ENCODE data around the gene NAGLU. TPM values are rescaled to one million over a fixed set of nuclear protein-coding genes. Genes with fewer than 3 reads are reported as not detected.

Gene NAGLU
- total RNA-seq, 1 donor from 2014 or later = 39.1 TPM

DNA sequence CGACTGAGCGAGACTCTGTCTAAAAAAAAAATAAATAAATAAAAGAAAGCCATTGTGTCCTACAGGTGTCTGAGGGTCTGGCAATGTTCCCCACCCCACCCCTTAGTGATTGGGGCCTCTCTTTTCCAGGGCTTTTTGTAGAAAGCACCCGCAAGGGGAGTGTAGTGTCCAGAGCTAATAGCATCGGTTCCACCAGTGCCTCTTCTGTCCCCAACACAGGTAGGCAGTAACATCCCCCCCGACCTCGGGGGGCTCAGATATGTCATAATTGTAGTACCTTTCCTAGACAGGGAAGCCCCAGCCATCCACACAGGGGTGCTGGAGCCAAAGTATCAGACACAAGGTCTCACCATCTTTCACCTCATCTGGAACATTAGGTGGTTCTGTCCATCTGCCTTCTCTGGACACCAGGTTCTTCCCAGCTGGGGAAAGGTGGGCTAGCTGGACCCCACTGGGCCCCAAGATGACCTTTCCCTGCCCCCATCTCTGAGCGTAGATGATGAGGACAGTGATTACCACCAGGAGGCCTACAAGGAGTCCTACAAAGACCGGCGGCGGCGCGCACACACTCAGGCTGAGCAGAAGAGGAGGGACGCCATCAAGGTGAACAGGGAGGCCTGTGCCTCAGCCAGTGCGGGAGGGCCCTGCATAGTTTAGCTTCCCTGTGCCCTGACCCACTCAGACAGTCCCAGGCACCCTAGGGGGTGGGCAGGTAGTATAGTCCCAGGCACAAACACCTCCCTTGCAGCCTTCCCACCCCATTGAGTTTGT is 32.5 kb downstream of the NAGLU start:
- Histone ChIP-seq H3K27ac (peak overlapping the region; percentile 96), H3K4me3 (peak overlapping the region; percentile 86), H3K27me3 (ENCODE audit: low read depth) (no peaks in the 10 kb centered on the region), H3K9me3 (no peaks in the 10 kb centered on the region), H3K36me3 (peaks cover 77% of the 10 kb centered on the region), H3K4me1 (peaks cover 48% of the 10 kb centered on the region)
- ATAC-seq (no peak), DNase-seq (no peak)
- TF ChIP-seq, protein P1, sequence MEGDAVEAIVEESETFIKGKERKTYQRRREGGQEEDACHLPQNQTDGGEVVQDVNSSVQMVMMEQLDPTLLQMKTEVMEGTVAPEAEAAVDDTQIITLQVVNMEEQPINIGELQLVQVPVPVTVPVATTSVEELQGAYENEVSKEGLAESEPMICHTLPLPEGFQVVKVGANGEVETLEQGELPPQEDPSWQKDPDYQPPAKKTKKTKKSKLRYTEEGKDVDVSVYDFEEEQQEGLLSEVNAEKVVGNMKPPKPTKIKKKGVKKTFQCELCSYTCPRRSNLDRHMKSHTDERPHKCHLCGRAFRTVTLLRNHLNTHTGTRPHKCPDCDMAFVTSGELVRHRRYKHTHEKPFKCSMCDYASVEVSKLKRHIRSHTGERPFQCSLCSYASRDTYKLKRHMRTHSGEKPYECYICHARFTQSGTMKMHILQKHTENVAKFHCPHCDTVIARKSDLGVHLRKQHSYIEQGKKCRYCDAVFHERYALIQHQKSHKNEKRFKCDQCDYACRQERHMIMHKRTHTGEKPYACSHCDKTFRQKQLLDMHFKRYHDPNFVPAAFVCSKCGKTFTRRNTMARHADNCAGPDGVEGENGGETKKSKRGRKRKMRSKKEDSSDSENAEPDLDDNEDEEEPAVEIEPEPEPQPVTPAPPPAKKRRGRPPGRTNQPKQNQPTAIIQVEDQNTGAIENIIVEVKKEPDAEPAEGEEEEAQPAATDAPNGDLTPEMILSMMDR (IDR thresholded peaks at IDR 0.05) = no peak
- intact Hi-C loops (cut with DNase I) = no loop called here

DNA sequence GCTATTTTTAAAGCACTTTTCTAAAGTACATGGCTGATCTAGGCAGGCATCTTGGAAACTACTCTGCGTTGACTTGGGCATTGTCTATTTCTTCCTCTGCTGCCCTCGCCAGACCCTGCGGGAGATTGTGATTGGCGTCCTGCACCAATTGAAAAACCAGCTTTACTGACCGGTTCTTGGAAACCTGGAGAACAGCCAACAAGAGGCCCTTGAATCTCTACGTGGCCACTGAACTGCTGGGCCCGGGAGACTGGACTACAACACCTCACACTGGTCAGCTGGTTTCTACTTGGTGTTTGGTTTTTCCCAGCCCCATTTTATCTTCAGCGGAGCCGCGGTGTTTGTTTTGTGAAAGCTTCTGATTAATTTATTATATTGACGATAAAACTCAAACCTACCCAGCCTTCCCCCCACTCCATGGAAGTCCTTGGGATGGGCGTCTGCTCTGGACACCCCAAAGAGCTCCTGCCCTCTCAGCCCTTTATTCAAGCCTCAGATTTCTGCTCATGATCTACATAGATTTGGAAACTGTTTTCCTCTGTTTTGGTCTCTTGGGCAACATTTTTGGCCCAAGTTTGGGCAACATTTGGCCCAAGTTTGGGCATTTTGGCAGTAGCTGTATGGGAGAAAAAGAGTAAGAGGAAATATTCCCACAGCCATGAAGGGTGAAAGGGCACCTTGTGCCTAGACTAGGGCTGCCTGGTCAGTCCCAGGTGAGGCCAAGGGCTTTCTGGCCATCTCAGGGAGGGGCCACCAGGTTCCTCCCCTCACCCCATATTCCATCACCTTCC is 35.6 kb downstream of the NAGLU start:
- ATAC-seq = peak; percentile 6
- Histone ChIP-seq H3K27ac (no peak overlapping the region), H3K27me3 (ENCODE audit: low read depth) (no peaks in the 10 kb centered on the region)

DNA sequence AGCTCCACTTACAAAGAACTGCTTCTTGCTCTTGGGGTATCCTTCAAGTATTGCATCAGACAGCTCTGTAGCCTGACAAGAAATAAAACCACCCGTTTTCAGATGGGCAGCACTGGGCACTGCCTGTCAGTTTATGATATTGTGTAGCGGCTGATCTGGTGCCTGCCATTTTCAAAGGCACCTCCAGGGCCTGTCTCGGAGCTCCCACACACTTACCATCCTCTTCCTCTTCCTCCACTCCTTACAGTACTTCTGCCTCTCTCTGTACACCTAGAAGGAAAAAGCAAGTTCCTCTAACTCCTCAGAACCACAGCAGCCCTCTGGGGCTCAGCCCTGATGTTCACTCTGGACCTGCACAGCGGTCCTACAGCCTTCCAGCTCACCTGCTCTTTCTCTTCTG is 37.1 kb downstream of the NAGLU start:
- no peak overlapping the region for H3K4me3 ChIP-seq
- H3K27me3 ChIP-seq (ENCODE audit: low read depth) = no peaks in the 10 kb centered on the region
- peaks cover 72% of the 10 kb centered on the region for H3K36me3 ChIP-seq
- DNase-seq (no peak), ATAC-seq (no peak)
- intact Hi-C loops (cut with DNase I) = no loop called here
- no peaks in the 10 kb centered on the region for H3K9me3 ChIP-seq
- H3K27ac ChIP-seq = no peak overlapping the region
- peaks cover 31% of the 10 kb centered on the region for H3K4me1 ChIP-seq
- TF ChIP-seq, protein P1 (IDR thresholded peaks at IDR 0.05) = no peak

More for the DNA sequence above, 35.6 kb downstream of the NAGLU start:
- Histone ChIP-seq H3K4me1 (peaks cover 32% of the 10 kb centered on the region), H3K36me3 (peaks cover 72% of the 10 kb centered on the region), H3K9me3 (no peaks in the 10 kb centered on the region), H3K4me3 (no peak overlapping the region)
- no peak for DNase-seq
- intact Hi-C loops (cut with DNase I) = no loop called here
- TF ChIP-seq, protein P1 (IDR thresholded peaks at IDR 0.05) = no peak

DNA sequence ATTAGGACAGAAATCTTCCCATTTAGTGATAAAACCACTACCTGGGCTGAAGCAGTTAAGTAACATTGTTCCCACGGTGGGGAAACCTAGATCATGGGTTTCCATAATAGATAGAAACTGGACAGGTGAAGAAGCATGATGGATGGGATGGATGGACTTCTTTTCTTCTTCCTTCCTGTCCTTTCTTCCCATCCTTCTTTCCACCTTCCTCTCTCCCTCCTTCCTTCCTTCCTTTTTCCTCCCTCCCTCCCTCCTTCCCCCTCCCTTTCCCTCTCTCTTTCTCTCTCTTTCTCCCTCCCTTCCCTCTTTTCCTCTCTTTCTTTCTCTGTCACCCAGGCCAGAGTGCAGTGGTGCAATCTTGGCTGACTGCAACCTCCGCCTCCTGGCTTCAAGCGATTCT is 38.4 kb downstream of the NAGLU start:
- Histone ChIP-seq H3K4me1 (peaks cover 28% of the 10 kb centered on the region), H3K36me3 (peaks cover 59% of the 10 kb centered on the region), H3K4me3 (no peak overlapping the region), H3K9me3 (no peaks in the 10 kb centered on the region), H3K27ac (no peak overlapping the region), H3K27me3 (ENCODE audit: low read depth) (no peaks in the 10 kb centered on the region)
- intact Hi-C loops (cut with DNase I) = no loop called here
- TF ChIP-seq, protein P1 (IDR thresholded peaks at IDR 0.05) = no peak
- DNase-seq (no peak), ATAC-seq (no peak)

DNA sequence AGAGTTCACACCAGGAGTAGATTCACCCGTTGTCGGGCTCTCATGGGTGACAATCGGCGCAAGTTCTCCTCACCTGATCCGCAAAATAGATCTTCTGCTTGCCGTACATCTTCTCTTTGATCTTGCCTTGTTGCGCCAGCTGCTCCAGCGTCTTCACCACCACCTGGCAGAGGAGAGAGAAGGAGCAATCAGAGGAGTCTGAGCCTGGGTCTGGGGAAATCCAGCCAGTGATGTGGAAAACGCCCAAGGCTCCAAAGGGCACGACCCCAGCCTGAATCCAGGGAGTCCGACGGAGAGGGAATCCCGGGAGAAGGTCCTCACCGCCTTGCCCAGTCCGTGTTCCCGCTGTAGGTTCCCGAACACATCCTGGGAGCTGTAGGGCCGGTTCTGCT is 41.1 kb downstream of the NAGLU start:
- intact Hi-C loops (cut with DNase I) = no loop called here
- H3K27me3 ChIP-seq (ENCODE audit: low read depth) = no peaks in the 10 kb centered on the region
- H3K9me3 ChIP-seq = no peaks in the 10 kb centered on the region
- peak overlapping the region; percentile 84 for H3K4me3 ChIP-seq
- H3K27ac ChIP-seq = peak overlapping the region; percentile 90
- DNase-seq = no peak
- no peak for ATAC-seq
- TF ChIP-seq, protein P1 (IDR thresholded peaks at IDR 0.05) = no peak
- H3K4me1 ChIP-seq = peaks cover 23% of the 10 kb centered on the region
- peaks cover 58% of the 10 kb centered on the region for H3K36me3 ChIP-seq

Data from lower lobe of right lung (tissue), 2 donors.